KMS-11 (cell line): ENCODE data around the gene ABHD12.

Source experiments
- H2AFZ ChIP-seq: fragments of 200-600 bp; sonication (generic); 2 replicates; pipeline ENCODE4 v1.6.1; 2016; ENCODE audit warnings: antibody characterized with exemption, mixed run types, low read depth
- H3K27ac ChIP-seq: fragments of 200-600 bp; sonication (generic); 2 replicates; pipeline ENCODE4 v1.6.1; 2016; ENCODE audit warnings: mild to moderate bottlenecking, mixed run types
- H3K27me3 ChIP-seq: fragments of 200-600 bp; sonication (generic); 2 replicates; pipeline ENCODE4 v1.6.1; 2017; ENCODE audit warnings: mild to moderate bottlenecking, low read depth, mixed run types, moderate library complexity; ENCODE audit not compliant: insufficient read depth
- H3K36me3 ChIP-seq: fragments of 200-600 bp; sonication (generic); 2 replicates; pipeline ENCODE4 v1.6.1; 2017; ENCODE audit warnings: mild to moderate bottlenecking, mixed run types; ENCODE audit not compliant: insufficient read depth
- H3K4me1 ChIP-seq: fragments of 200-600 bp; sonication (generic); 2 replicates; pipeline ENCODE4 v1.6.1; 2016; ENCODE audit warnings: mild to moderate bottlenecking, low read depth, mixed run types; ENCODE audit not compliant: poor library complexity, severe bottlenecking
- H3K4me2 ChIP-seq: fragments of 200-600 bp; sonication (generic); 2 replicates; pipeline ENCODE4 v1.7.0; 2016; ENCODE audit warnings: mild to moderate bottlenecking, mixed run types
- H3K4me3 ChIP-seq: fragments of 200-600 bp; sonication (generic); IDR thresholded peaks from 2 replicates; pipeline ENCODE4 v1.6.1; 2017; ENCODE audit warnings: low read depth, low read length, mixed read lengths; ENCODE audit not compliant: insufficient read depth
- H3K79me2 ChIP-seq: fragments of 200-600 bp; sonication (generic); 2 replicates; pipeline ENCODE4 v1.6.1; 2016; ENCODE audit warnings: low read depth, mixed run types; ENCODE audit not compliant: insufficient read depth
- H3K9ac ChIP-seq: fragments of 200-600 bp; sonication (generic); 2 replicates; pipeline ENCODE4 v1.6.1; 2016; ENCODE audit warnings: mild to moderate bottlenecking, mixed run types
- H4K20me1 ChIP-seq: fragments of 200-600 bp; sonication (generic); 2 replicates; pipeline ENCODE4 v1.6.1; 2016; ENCODE audit warnings: mild to moderate bottlenecking, mixed run types; ENCODE audit not compliant: insufficient read depth
- CTCF ChIP-seq: fragments of 200-600 bp; sonication (generic); conservative IDR thresholded peaks from 2 replicates; pipeline ENCODE4 v1.6.1; 2017; ENCODE audit warnings: low read depth, mild to moderate bottlenecking, antibody characterized with exemption, low read length, moderate library complexity, mixed read lengths

Gene ABHD12

GRCh38 chr20:25291432-25292133 is 99.1 kb downstream of the ABHD12 start:
- Histone ChIP-seq H4K20me1 (no peaks in the 10 kb centered on the region), H3K79me2 (no peaks in the 10 kb centered on the region), H3K27ac (no peak overlapping the region), H3K9ac (no peak overlapping the region), H2AFZ (no peak overlapping the region), H3K4me3 (no peak overlapping the region), H3K4me2 (no peak overlapping the region), H3K36me3 (no peaks in the 10 kb centered on the region), H3K4me1 (peaks cover 69% of the 10 kb centered on the region), H3K27me3 (no peaks in the 10 kb centered on the region)
- no peak for TF ChIP-seq CTCF

- no peak overlapping the region; the same call in 1 of the 2 replicates for H3K27ac ChIP-seq
- H3K27me3 ChIP-seq: no peaks in the 10 kb centered on the region
- H3K36me3 ChIP-seq: no peaks in the 10 kb centered on the region
Observed at GRCh38 chr20:25290646-25291431, 99.8 kb downstream of the ABHD12 start.

GRCh38 chr20:25289886-25290597 is 100.6 kb downstream of the ABHD12 start:
- Histone ChIP-seq H4K20me1 (no peaks in the 10 kb centered on the region), H3K36me3 (no peaks in the 10 kb centered on the region), H3K27ac (no peak overlapping the region; the same call in 1 of the 2 replicates), H3K79me2 (no peaks in the 10 kb centered on the region), H3K27me3 (no peaks in the 10 kb centered on the region), H2AFZ (no peak overlapping the region), H3K4me3 (no peak overlapping the region), H3K9ac (no peak overlapping the region), H3K4me1 (peaks cover 53% of the 10 kb centered on the region), H3K4me2 (no peak overlapping the region)
- no peak for TF ChIP-seq CTCF

More at GRCh38 chr20:25290646-25291431, 99.8 kb downstream of the ABHD12 start:
- Histone ChIP-seq H3K4me1 (peaks cover 61% of the 10 kb centered on the region), H2AFZ (no peak overlapping the region), H3K4me3 (no peak overlapping the region), H3K9ac (no peak overlapping the region), H3K79me2 (no peaks in the 10 kb centered on the region), H3K4me2 (no peak overlapping the region), H4K20me1 (no peaks in the 10 kb centered on the region)
- no peak for TF ChIP-seq CTCF

- Histone ChIP-seq H3K27ac (peak overlapping the region; percentile 45; the same call in 1 of the 2 replicates), H3K79me2 (no peaks in the 10 kb centered on the region), H3K4me3 (no peak overlapping the region), H3K9ac (no peak overlapping the region), H3K36me3 (no peaks in the 10 kb centered on the region; the same call in 1 of the 2 replicates), H3K4me2 (peak overlapping the region; percentile 33; the same call in 1 of the 2 replicates), H3K4me1 (peaks cover 45% of the 10 kb centered on the region), H4K20me1 (no peaks in the 10 kb centered on the region), H2AFZ (no peak overlapping the region), H3K27me3 (no peaks in the 10 kb centered on the region)
- TF ChIP-seq CTCF: no peak
Observed at GRCh38 chr20:25288291-25289181, 102.1 kb downstream of the ABHD12 start.
